HCT116 (cell line): ENCODE measurements around the gene PAFAH1B1. TPM values are rescaled to one million over a fixed set of nuclear protein-coding genes. Genes with fewer than 3 reads are reported as not detected.

Source experiments
- ATAC-seq: fragments of 200-7000 bp; cut with Tn5 transposase; 2 replicates; pipeline ENCODE4 v1.9.1; 2020; ENCODE audit warnings: mild to moderate bottlenecking, moderate library complexity
- BruUV-seq: library from RNA; stranded (reverse); fragments of 400-500 nt; replicated peaks from 2 replicates; lab custom pipeline; 2021; lab: Mats Ljungman, UMichigan
- CTCF ChIA-PET: fragments of 300-600 bp; sonication (Branson Sonifier 250); formaldehyde crosslinking; loops from one replicate; lab custom pipeline; 2021; ENCODE audit warnings: antibody characterized with exemption; lab: Charles Lee
- POLR2A ChIA-PET: fragments of 300-600, 350-600 bp; sonication (Branson Sonifier 250); formaldehyde crosslinking; loops from one replicate; lab custom pipeline; 2021; ENCODE audit warnings: antibody characterized with exemption; lab: Charles Lee
- RAD21 ChIA-PET, 2 experiments: fragments of 300-600 bp; sonication (Branson Sonifier 250); formaldehyde crosslinking; loops; one replicate each; lab custom pipeline; 2023; ENCODE audit warnings: low total read pairs in 2 of 2; ENCODE audit not compliant: uncharacterized antibody in 2 of 2, unreplicated experiment in 2 of 2, low non-redundant PET in 1 of 2; lab: Charles Lee
- DNase-seq: peaks from one replicate; pipeline ENCODE4 v3.0.0-alpha.2; 2010; ENCODE audit warnings: low read depth, low spot score
- H2AFZ ChIP-seq: fragments of 200-600 bp; shearing (Covaris generic), sonication (generic); 2 replicates; pipeline ENCODE4 v1.6.1; 2017; ENCODE audit warnings: low read depth, mixed run types, mixed read lengths, antibody characterized with exemption, low read length; ENCODE audit not compliant: poor library complexity, severe bottlenecking
- H3K27ac ChIP-seq: 2 replicates; pipeline ENCODE4 v1.5.1; 2012; ENCODE audit warnings: low read depth, low read length
- H3K27me3 ChIP-seq: fragments of 200-600 bp; sonication (generic); 2 replicates; pipeline ENCODE4 v1.6.1; 2016; ENCODE audit warnings: mixed run types, low read length, mixed read lengths; ENCODE audit not compliant: insufficient read depth
- H3K36me3 ChIP-seq, 2 experiments: fragments of 200-500 bp in 1 of 2; fragments of 200-600 bp in 1 of 2; sonication (Bioruptor generic) in 1 of 2; sonication (generic) in 1 of 2; 2 replicates each; pipeline versions ENCODE4 v1.5.1 to v1.6.1; 2014 to 2016; ENCODE audit warnings: low read length in 2 of 2, inconsistent platforms in 1 of 2, mixed read lengths in 1 of 2, mixed run types in 1 of 2; ENCODE audit not compliant: insufficient read depth in 2 of 2, control insufficient read depth in 1 of 2
- H3K4me1 ChIP-seq, 2 experiments: fragments of 200-600 bp in 1 of 2; sonication (generic) in 1 of 2; 2 replicates each; pipeline versions ENCODE4 v1.5.1 to v1.6.1; 2012 to 2017; ENCODE audit warnings: low read length in 2 of 2, inconsistent platforms in 1 of 2, mild to moderate bottlenecking in 1 of 2, mixed read lengths in 1 of 2, mixed run types in 1 of 2, moderate library complexity in 1 of 2; ENCODE audit not compliant: insufficient read depth in 2 of 2, control insufficient read depth in 1 of 2
- H3K4me2 ChIP-seq: fragments of 200-600 bp; sonication (generic); 2 replicates; pipeline ENCODE4 v1.6.1; 2017; ENCODE audit warnings: mixed run types, low read length, mixed read lengths
- H3K4me3 ChIP-seq, 2 experiments: fragments of 200-600 bp in 1 of 2; sonication (generic) in 1 of 2; replicated peaks in 1 of 2; 2 replicates each; pipeline ENCODE4 v1.5.1; 2011 to 2016; ENCODE audit warnings: low read length in 2 of 2, control low read depth in 1 of 2, low read depth in 1 of 2, mild to moderate bottlenecking in 1 of 2, mixed read lengths in 1 of 2, mixed run types in 1 of 2
- H3K79me2 ChIP-seq: fragments of 200-600 bp; sonication (generic); 2 replicates; pipeline ENCODE4 v1.6.1; 2017; ENCODE audit warnings: mild to moderate bottlenecking, mixed run types, low read length, moderate library complexity, mixed read lengths; ENCODE audit not compliant: insufficient read depth
- H3K9ac ChIP-seq: fragments of 200-600 bp; sonication (generic); 2 replicates; pipeline ENCODE4 v1.6.1; 2016; ENCODE audit warnings: low read length, mixed read lengths
- H3K9me2 ChIP-seq: fragments of 200-600 bp; sonication (generic), shearing (Covaris generic); 2 replicates; pipeline ENCODE4 v1.6.1; 2017; ENCODE audit warnings: mixed run types, mild to moderate bottlenecking, moderate library complexity; ENCODE audit not compliant: insufficient read depth
- H3K9me3 ChIP-seq, 2 experiments: fragments of 200-500 bp in 1 of 2; fragments of 200-600 bp in 1 of 2; sonication (Bioruptor generic) in 1 of 2; sonication (generic) in 1 of 2; 2 replicates each; pipeline ENCODE4 v1.6.1; 2014 to 2017; ENCODE audit warnings: low read length in 2 of 2, mixed read lengths in 2 of 2, inconsistent platforms in 1 of 2, low read depth in 1 of 2, mild to moderate bottlenecking in 1 of 2, mixed run types in 1 of 2, moderate library complexity in 1 of 2; ENCODE audit not compliant: control insufficient read depth in 1 of 2, insufficient read depth in 1 of 2
- H4K20me1 ChIP-seq: fragments of 200-600 bp; sonication (generic), shearing (Covaris generic); 2 replicates; pipeline ENCODE4 v1.6.1; 2017; ENCODE audit warnings: mixed run types, mild to moderate bottlenecking, moderate library complexity; ENCODE audit not compliant: insufficient read depth
- ATF3 ChIP-seq: IDR thresholded peaks from 2 replicates; pipeline ENCODE4 v1.6.1; 2012
- CBX3 ChIP-seq: IDR thresholded peaks from 2 replicates; pipeline ENCODE4 v1.6.1; 2012; ENCODE audit warnings: low read depth
- CEBPB ChIP-seq: IDR thresholded peaks from 2 replicates; pipeline ENCODE4 v1.6.1; 2012; ENCODE audit warnings: low read depth
- EGR1 ChIP-seq: IDR thresholded peaks from 2 replicates; pipeline ENCODE4 v1.6.1; 2012; ENCODE audit warnings: low read depth
- EZH2phosphoT487 ChIP-seq: fragments of 200-600 bp; IDR thresholded peaks from 2 replicates; pipeline ENCODE4 v1.6.1; 2018; ENCODE audit warnings: antibody characterized with exemption, borderline replicate concordance
- FOSL1 ChIP-seq: IDR thresholded peaks from 2 replicates; pipeline ENCODE4 v1.6.1; 2012; ENCODE audit warnings: low read depth
- JUND ChIP-seq: IDR thresholded peaks from 2 replicates; pipeline ENCODE4 v1.6.1; 2012
- REST ChIP-seq: IDR thresholded peaks from 2 replicates; pipeline ENCODE4 v1.6.1; 2012; ENCODE audit warnings: low read depth
- SIN3A ChIP-seq: IDR thresholded peaks from 2 replicates; pipeline ENCODE4 v1.6.1; 2012; ENCODE audit warnings: low read depth
- SP1 ChIP-seq: IDR thresholded peaks from 2 replicates; pipeline ENCODE4 v1.6.1; 2012; ENCODE audit warnings: low read depth
- SRF ChIP-seq: IDR thresholded peaks from 2 replicates; pipeline ENCODE4 v1.6.1; 2012; ENCODE audit warnings: low read depth
- TCF7L2 ChIP-seq: IDR thresholded peaks from 2 replicates; pipeline ENCODE4 v1.7.0; 2011; ENCODE audit warnings: borderline replicate concordance, inconsistent platforms; ENCODE audit not compliant: insufficient read depth, insufficient read length; ENCODE audit errors: extremely low read depth
- YY1 ChIP-seq: IDR thresholded peaks from 2 replicates; pipeline ENCODE4 v1.6.1; 2011; ENCODE audit warnings: low read length, low read depth, moderate library complexity, mild to moderate bottlenecking; ENCODE audit not compliant: insufficient replicate concordance; ENCODE audit errors: extremely low read depth
- ZFX ChIP-seq: fragments of 450-650 bp; IDR thresholded peaks from 2 replicates; pipeline ENCODE4 v1.6.1; 2017
- intact Hi-C: fragments of 100-400 bp; cut with micrococcal nuclease; formaldehyde crosslinking; loops from 2 replicates; pipeline ENCODE4 v1.10.0; 2022
- total RNA-seq: library from RNA; stranded (reverse); gene quantifications from one replicate; pipeline ENCODE4 v1.2.1, GENCODE V29; 2021; ENCODE audit not compliant: unreplicated experiment
- TF ChIP-seq, protein P1 (sequence below): IDR thresholded peaks from 2 replicates; pipeline ENCODE4 v1.6.1; 2011; ENCODE audit warnings: mild to moderate bottlenecking, low read length, moderate library complexity; ENCODE audit not compliant: insufficient replicate concordance; ENCODE audit errors: extremely low read depth
- TF ChIP-seq, protein P2 (sequence below), 3 experiments: fragments of 200-600 bp in 1 of 3; sonication (generic) in 1 of 3; IDR thresholded peaks in 2 of 3; conservative IDR thresholded peaks in 1 of 3; 2 replicates each; pipeline ENCODE4 v1.5.1; 2012 to 2017; ENCODE audit warnings: low read depth in 2 of 3, low read length in 2 of 3, antibody characterized with exemption in 1 of 3, borderline replicate concordance in 1 of 3, control low read depth in 1 of 3, mild to moderate bottlenecking in 1 of 3, mixed read lengths in 1 of 3, mixed run types in 1 of 3, moderate library complexity in 1 of 3; ENCODE audit not compliant: insufficient read depth in 1 of 3

PAFAH1B1 gene
- total RNA-seq, 1 experiment from 2014 or later = 113 TPM

- Histone ChIP-seq H3K27ac (no peak overlapping the region), H3K9ac (no peak overlapping the region)
- intact Hi-C loops = no loop called here
- ATAC-seq = no peak
- TF ChIP-seq SP1 (no peak), JUND (no peak), EGR1 (no peak), YY1 (no peak), SRF (no peak), ZFX (no peak), ATF3 (no peak), CBX3 (no peak), EZH2phosphoT487 (no peak), TCF7L2 (no peak), CEBPB (no peak), FOSL1 (no peak), SIN3A (no peak), REST (no peak)
- TF ChIP-seq, protein P1, sequence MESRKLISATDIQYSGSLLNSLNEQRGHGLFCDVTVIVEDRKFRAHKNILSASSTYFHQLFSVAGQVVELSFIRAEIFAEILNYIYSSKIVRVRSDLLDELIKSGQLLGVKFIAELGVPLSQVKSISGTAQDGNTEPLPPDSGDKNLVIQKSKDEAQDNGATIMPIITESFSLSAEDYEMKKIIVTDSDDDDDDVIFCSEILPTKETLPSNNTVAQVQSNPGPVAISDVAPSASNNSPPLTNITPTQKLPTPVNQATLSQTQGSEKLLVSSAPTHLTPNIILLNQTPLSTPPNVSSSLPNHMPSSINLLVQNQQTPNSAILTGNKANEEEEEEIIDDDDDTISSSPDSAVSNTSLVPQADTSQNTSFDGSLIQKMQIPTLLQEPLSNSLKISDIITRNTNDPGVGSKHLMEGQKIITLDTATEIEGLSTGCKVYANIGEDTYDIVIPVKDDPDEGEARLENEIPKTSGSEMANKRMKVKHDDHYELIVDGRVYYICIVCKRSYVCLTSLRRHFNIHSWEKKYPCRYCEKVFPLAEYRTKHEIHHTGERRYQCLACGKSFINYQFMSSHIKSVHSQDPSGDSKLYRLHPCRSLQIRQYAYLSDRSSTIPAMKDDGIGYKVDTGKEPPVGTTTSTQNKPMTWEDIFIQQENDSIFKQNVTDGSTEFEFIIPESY = no peak
- TF ChIP-seq, protein P2, sequence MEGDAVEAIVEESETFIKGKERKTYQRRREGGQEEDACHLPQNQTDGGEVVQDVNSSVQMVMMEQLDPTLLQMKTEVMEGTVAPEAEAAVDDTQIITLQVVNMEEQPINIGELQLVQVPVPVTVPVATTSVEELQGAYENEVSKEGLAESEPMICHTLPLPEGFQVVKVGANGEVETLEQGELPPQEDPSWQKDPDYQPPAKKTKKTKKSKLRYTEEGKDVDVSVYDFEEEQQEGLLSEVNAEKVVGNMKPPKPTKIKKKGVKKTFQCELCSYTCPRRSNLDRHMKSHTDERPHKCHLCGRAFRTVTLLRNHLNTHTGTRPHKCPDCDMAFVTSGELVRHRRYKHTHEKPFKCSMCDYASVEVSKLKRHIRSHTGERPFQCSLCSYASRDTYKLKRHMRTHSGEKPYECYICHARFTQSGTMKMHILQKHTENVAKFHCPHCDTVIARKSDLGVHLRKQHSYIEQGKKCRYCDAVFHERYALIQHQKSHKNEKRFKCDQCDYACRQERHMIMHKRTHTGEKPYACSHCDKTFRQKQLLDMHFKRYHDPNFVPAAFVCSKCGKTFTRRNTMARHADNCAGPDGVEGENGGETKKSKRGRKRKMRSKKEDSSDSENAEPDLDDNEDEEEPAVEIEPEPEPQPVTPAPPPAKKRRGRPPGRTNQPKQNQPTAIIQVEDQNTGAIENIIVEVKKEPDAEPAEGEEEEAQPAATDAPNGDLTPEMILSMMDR (IDR thresholded peaks at IDR 0.05 in 2 of 3, conservative IDR thresholded peaks at IDR 0.05 in 1 of 3; ENCODE audit: borderline replicate concordance in 1 of 3, insufficient read depth in 1 of 3, low read depth in 2 of 3, low read length in 2 of 3) = no peak
- TF ChIP-seq, all 23 proteins: peak for 0
- Histone ChIP-seq H3K4me3 (no peak overlapping the region), H3K27me3 (no peaks in the 10 kb centered on the region), H3K4me1 (peaks cover 3 to 10% of the 10 kb centered on the region in 2 experiments; a peak in 3 of 4 replicates), H3K36me3 (no peaks in the 10 kb centered on the region), H4K20me1 (no peaks in the 10 kb centered on the region), H3K9me2 (no peaks in the 10 kb centered on the region), H3K9me3 (peaks cover 0 to 8% of the 10 kb centered on the region in 2 experiments; a peak in 2 of 4 replicates), H3K4me2 (no peak overlapping the region), H2AFZ (no peak overlapping the region), H3K79me2 (no peaks in the 10 kb centered on the region)
- CTCF ChIA-PET = no interaction called here
- no TSS peak for BruUV-seq
- RAD21 ChIA-PET = no interaction called here
- no peak for DNase-seq
- POLR2A ChIA-PET = no interaction called here
Observed at GRCh38 chr17:2563061-2563460, 30.4 kb upstream of the PAFAH1B1 start.
